GM19023 (cell line): Measurements from ENCODE around the gene RAD51B.

Experiments used
- ATAC-seq: cut with Tn5 transposase; IDR thresholded peaks from one replicate; pipeline ENCODE4 v1.9.1; 2021; ENCODE audit warnings: mild to moderate bottlenecking, moderate library complexity; ENCODE audit not compliant: unreplicated experiment

RAD51B gene

DNA sequence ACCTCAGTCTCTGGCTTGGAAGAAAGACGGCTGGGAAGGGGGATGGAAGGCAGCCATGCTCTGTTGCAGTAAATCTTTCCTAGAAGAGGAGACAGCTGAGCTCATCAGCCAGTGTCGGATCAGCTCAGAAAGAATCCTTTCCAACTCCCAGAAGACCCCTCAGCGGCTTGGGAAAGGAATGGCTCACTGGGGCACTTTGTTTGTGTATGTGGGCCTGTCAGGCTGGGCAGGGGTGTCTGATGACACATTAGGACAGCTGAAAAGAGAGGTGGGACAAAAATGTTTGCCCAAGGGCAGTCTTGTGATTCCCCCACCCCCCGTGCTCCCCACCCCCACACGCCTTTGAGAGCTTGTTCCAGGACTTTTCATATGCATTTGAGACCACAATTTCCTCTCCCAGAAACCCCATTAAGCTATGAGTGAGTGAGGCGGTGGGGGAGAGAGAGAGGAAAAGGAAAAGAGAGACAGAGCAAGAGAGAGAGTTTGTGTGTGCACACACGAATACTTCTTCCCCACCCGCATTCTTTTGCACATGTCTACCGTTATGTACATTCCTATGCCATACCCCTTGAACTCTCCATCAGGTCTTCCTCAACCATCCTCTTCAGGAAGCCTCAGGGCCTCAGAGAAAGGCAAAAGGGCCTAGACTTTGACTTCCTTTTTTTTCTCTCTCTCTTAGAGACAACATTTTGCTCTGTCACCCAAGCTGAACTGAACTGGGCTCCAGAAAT is 774.4 kb downstream of the RAD51B start:
- no peak for ATAC-seq

DNA sequence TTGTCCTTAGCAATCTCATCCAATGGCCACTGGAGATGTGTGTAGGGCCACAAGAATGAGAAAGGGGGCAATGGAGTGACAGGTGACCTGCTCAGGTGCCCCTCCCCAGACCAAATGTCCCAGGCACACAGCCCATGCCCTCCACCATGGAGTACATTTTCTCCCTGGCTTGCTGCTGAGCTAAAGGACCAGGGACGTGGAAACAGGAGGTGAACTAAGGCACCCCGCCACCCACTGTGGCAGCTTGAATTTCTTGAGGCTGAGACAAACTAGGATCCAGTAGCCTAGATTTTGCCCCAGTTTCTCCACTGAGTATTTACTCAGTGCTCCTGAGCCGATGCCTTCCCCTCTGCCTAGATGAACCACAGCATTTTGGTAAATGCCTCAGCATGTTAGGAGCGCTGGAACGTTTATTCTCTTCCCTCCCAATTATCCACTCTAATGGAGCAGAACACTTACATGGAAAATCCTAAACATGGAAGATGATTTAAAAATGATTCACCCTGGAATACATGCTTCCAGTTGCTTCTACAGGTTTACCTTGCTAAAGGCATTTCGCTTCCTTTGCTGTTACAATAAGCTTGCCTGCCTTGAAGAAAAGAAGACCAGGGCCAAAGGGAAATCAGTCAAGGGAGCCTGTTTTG is 775.3 kb downstream of the RAD51B start:
- ATAC-seq = no peak

DNA sequence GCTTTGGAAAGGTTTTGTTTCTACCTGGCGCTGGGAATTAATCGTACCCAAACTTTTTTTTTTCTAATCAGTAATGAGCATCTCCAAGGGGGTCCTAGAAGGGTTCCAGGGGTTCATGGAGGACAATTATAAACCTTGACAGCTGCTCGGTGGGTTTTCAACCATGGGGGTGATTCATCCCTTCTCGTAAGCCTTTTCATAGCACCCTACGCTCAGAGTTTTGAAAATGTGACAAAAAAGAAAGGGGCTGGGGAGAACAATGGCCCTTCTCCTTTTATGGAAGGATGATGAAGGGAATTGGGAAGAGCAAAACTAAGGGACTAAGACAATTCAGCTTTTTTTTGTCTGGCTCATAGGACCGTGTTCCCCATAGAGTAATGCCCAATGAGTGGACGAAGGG is 776.6 kb downstream of the RAD51B start:
- ATAC-seq = no peak

DNA sequence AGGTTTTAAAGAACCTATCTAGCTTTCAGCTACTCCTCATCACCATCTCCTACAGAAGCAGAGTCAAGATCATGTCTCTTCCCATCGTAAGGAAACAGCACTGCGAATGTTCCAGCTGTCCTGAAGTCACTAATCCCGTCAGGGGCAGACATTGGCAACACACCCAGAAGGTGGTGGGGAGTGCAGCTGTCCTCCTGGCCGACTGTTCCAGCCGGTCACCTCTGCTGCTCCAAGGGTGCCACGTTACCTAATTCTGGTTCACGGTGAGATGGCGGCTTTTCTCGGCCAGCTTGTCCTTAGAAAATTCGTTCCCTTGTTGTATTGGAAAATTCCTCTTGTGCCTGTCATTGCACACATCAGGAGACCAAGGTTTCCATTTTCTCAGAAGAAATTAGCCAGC is 777.1 kb downstream of the RAD51B start:
- no peak for ATAC-seq

DNA sequence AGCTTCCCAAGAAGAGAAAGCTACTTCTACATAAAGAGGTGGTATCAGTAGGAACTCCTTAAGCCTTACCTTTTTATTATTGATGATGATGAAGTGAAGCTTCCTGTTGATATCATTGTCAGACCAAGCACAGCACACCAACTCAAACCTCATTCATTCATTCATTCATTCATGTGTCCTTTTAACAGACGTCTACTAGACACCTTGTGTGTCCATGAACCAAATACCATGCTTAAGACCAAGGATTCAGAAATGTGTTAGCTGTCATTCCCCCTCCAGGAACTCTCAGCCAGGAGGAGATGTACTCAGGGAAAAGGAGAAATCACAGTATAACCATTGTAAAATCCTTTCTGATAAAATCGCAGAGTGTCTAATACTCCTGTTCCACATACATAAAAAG is 778.5 kb downstream of the RAD51B start:
- ATAC-seq = no peak

DNA sequence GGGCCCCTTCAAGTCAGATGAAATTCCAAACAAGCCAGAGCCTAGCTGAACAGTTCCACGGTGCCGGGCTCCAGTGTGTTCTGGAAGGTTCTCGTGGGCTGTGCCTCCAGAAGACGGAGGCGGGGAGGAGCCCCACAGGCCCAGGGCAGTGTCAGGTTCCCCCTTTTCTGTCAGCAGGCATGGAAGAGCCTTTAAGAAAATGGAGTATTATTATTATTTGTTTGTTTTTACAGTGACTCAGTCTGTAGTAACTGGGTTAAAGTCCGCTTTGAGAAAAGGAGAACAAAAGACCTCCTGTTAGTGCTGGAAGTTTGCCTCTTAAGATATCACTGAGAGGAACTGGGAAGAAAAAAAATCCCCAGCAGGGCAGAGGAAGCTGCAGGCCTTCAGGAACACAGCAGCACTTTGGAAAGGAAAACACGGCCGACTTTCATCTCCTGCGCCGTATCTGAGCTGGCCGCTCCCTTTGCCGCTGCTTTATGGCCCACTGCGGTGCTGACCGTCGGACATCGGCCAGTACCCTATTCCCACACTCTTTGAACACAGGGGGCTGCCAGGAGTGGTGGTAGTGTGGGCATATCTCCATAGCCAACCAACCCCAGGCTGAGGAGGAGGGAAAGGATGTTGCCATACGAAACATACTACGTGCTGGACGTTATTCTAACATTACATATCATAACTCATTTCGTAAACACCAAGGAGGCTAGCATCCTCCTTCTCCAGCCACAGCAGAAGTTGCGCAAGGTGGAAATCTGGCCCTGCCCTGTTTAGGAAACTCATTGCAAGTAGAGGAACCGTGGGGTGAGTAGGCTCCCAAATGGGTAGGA is 779.3 kb downstream of the RAD51B start:
- ATAC-seq = no peak

DNA sequence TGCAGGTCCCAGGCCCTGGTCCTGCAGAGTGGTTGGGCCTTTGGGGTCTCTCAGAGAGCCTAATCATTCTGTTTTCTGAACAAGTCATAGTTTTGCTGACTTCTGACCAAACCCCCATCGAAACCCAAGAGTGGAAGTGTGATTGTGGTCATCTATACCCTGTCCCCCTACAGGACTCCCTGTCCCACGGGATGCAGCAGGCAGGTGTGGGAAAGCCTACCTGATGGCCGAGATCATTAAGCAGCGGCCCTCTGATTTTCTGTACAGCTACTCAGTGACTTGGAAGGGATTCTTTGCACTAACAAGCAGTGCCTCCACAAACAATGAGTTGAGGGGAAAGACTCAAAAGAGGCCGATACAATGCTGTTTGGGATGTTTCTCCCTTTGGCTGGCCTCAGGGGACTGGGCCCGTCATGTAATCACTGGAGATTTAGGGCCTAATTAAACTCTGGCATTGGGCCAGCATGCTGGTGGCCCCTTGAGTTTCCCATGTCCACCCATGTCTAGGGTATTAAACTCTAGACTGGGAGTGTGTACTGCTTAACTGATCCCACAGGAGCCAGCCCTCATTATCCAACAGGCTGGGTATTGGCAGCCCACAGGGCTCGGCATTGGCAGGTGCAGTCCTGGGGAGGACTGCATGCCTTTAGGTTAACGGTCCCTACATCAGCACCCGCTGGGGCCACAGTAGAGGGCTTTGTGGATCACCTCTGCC is 780.5 kb downstream of the RAD51B start:
- ATAC-seq = no peak

DNA sequence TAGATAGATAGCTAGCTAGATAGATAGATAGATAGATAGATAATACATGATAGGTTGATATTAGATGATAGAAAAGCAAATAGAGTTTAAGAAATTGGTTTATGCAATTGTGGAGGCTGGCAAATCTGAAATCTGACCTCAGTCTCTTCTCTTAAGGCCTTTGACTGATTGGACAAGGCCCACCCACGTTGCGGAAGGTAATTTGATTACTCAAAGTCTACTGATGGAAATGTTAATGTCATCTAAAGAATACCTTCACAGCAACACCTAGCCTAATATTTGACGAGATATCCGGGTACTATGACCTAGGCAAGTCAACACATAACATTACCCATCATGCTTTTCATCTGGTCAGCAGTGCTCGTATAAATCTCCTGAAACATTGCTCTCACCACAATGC is 782.9 kb downstream of the RAD51B start:
- ATAC-seq = no peak

DNA sequence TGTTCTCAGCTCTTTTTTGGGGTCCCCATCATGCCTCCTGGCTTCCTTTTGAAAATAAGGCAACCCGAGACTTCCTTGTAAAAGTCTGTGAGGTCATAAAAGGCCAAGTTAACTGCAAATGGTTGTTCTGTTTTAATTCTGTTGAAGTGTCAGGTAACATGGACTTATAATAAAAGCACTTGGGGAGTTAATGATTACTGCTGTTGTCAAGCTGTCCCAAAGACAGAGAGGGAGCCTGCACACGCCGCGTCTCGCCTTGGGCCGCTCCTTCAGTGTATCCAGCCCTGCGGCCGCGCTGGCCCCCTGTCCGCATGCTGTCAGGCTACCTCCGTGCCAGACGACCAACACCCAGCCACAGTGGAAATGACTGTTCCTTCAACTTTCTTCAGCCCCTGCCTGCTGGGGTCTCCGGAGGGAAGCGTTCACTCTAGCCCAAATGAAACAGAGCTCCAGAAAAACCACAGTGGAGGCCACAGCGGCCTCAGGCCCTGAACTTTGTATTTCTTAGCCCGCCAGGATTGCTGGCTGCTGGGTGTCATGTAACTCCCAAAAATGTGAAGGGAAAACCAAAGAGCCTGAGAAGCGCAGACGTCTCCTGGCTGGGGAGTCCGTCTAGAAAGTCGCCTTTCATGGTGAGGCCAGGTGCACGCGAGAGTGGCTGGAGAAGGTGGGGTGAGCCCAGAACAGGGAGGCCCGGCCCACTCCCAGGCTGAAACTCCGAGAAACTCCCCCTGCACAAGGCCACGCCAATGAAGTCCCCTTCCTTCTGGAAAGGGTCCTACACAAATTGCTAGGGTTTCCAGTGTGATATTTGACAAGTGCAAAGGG is 784.2 kb downstream of the RAD51B start:
- ATAC-seq = no peak

DNA sequence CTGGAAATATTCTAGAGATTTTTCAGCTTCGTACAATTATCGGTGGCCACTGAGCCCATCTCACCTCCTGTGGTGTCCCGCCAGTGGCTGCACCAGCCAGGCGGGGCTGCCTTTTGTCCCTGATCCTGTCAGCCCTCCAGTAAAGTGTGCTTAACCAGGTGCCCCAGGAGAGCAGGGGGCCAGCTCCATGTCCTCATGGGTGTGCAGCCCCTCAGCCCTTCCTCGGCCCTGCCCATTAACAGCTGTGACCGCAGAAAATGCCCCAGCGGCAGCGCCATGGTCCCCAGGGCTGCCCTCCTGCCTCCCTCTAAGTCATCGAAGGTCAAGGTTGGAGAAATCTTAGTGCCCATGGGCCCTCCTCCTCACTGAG is 784.8 kb downstream of the RAD51B start:
- ATAC-seq = no peak

DNA sequence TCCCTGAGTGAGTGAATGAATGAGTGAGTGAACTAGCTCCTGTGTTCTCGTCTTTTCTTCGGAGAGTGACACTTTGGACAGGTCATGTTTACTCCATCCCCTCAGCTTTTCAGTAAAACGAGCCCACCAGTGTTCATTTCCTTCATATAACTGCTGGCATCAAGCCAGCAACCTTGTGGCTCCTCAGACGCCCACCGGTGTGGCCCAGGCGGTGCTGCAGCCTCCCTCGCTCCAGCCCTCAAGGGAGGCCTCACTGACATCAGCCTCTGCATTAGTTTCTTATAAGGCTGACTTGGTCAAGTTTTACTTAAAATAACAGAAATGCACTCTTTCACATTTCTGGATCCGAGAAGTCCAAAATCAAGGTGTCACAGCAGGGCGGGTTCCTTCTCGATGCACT is 785.2 kb downstream of the RAD51B start:
- ATAC-seq = no peak

DNA sequence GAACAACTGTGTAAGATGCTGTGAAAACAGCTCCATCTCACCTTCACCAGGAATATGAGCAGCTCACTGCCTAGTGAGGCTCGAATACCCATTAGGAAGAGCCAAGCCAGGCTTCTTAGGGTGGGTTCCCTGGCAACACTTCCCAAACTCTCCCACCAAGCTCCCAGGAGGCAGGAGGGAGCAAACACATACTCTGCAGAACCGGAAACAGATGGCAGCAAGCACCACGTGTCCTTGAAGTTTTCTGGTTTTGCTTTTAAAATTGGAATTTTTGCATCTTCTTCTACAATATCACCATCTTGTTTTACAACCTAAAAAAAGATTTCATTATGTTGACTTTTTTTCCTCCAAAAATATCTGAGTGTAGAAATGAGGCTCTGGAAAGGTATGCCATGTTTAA is 786.6 kb downstream of the RAD51B start:
- no peak for ATAC-seq

DNA sequence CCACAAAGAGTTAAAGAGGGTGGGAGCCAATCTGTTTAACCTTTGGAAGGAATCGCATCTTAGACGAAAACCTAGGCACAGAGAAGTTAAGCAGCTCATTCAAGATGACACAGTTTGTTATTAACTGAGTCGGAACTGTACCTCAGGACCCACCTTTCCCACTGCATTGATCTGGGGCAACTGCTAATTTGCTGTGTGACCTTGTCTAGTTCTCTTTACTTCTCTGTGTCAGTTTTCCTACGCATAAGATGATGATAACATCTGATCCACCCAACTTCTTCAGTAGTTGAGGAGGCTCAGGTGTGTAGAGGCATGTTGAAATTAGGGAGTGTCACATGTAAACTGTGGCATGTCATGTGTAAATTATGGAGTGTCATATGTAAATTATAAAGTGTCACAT is 787.1 kb downstream of the RAD51B start:
- ATAC-seq = no peak

DNA sequence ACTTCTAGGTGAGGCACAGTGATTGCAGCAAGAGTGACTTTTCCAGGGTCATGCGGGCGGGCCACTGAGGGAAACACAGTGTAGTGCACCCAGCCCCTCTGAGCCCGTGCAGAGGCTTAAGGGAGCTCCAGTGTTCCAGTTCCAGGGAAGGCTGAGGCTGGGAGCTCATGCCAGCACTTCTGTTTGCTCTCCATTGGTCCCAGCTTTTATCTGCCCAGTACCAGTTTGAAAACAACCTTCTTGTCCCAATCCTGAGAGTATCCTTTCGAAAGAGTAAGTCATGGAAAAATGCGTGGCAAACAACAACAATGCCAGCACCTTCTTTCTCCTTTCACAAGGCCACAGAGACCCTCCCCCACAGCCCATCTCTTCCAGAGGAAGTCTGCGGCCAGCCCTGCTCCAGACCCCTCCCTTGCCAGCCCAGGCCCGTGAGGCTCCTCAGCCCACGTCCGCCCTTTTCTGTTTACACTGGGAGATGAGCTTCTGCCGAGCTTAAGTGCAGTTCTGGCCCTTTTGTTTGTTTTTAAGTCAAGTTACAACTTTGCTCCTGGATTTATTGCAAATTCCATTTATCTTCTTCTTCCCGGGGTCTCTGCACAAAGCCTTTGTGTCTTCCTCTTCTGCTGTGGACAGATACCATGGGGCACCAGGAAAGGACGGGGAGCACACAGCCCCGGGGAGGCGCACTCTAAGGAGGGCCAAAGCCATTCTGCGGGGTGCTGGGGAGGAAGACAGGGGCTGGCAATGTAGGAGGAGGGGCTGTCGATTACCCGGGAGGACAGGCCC is 787.7 kb downstream of the RAD51B start:
- no peak for ATAC-seq

DNA sequence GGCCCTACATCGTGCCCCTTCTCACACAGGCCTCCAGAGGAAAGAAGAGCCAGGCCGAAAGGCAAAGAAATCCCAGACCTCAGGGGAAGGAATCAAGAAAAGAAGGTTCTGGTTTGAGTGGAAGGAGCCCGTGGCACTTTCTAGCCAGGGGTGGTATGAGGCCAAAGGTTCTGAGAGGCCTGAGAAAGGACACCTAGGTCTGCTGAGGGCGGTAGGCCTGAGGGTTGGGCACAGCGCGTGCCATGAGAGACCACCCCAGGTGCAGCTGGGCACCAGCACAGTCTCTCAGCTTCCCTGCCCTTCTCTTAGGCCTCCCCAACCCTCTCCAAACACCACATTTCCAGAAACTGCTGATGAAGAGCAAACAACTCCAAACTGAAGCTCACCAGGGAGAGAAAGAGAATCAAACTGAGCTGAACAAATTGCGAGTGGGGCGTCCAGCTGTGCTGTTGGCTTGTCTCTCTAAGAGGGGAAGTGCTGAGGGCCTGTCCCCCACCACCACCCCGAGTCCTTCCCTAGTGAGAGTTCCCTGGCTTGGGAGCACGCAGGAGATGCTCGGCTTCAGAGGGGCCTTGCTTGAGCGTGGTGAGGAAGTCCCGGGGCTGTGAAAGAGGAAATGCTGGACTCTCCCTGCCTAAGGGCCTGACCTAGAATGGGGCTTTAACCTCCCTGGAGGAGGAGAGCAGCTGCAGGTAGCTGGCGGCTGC is 788.4 kb downstream of the RAD51B start:
- ATAC-seq = no peak

DNA sequence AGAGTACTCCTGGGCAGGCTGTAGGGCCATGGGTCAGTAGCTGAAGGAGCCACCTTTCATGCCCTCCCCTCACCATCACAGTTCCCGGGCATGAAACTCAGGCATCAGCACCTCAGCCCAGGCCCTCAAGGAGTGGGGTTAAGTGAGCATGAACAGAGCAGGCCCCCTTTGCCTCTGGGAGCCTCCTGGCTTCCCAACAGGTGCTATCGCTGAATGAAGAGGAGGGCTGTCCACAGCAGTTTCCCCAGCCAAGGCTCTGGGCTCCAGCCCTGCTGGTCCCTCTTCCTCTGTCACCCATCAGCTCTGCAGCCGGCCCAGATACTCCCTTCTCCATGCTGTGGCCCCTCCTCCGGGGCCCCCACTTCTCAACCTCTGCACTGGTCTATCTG is 789.0 kb downstream of the RAD51B start:
- no peak for ATAC-seq

DNA sequence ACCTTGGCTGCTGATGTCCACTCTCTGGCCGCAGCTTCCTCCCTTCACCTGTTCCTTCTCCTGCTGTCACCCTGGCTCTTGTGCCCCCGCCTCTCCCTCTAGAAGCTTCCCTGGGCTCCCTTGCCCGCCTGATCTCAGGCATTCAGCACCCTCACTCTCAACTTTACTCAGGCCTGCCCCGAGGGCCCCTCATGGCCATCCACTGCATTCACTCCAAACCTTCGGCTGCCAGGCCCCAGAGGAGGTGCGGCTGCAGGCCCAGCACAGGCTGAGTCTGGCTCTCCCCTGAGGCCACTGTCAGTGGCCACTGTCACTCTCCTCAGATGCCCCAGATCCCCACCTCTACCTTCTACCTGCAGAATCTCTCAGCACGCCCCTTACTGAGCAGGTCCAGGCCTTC is 789.4 kb downstream of the RAD51B start:
- no peak for ATAC-seq

DNA sequence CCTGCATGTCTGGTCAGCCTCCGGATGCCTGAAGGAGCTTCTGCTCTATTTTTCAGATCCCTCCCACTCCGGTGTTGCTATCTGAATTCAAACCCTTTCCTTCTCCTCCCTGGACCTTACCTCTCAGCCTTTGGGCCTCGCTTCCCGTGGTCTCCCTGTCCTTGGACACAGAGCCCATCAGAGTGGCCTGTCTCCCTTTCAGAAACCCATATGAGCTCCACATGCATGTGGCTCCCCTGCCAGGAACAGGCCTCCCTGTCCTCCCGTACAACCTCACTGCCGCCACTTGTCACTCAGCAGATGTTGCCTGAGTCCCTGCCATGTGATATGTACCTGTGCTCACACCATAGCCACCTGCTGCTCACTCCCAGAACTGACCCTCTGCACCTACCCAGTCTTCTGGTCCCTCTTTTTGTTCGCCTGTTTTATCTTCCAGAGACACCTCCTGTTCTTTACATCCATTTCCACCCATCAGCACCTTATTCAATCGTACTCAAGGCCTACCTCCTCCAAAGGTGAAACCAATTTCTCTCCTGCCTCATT is 790.7 kb downstream of the RAD51B start:
- no peak for ATAC-seq

DNA sequence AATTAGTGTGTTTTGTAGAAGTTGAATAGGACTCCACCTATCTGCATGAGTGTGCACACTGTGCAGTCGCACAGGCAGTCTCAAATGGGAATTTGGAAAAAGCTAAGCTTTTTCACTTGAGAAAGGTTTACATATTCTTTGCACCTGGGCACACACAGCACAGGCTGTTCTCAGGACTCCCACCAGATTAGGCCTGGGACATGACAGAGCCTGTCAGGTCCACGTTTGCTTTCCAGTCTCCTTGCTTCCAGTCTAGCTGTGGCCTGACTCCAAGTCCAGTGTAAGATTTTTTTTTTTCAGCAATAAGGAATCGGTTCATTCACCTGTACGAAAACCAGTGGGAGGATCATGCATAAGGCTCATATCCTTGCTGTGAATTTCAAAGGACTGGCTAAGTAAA is 792.0 kb downstream of the RAD51B start:
- no peak for ATAC-seq
